Suprapubic skin (tissue), 4 donors: ENCODE results near the gene NUP153. TPM values are rescaled to one million over a fixed set of nuclear protein-coding genes. Genes with fewer than 3 reads are reported as not detected.
A peak's percentile ranks its signal among the peaks of the same experiment; 100 is the strongest.
"Not testable (repeated sequence)": the region's sequence is repeated elsewhere in the genome, so short reads cannot be mapped to it uniquely, and the experiment has no call there.

Experiments
- DNase-seq, 2 donors: peaks; one replicate each; pipeline ENCODE4 v3.0.0-alpha.2; 2019; ENCODE audit warnings: low spot score in 2 of 2
- H3K27ac ChIP-seq: fragments of 200-600 bp; sonication (generic); one replicate; pipeline ENCODE4 v1.5.1; 2019
- H3K27me3 ChIP-seq: fragments of 200-600 bp; sonication (generic); one replicate; pipeline ENCODE4 v1.5.1; 2019
- H3K36me3 ChIP-seq: fragments of 200-600 bp; sonication (generic); one replicate; pipeline ENCODE4 v1.5.1; 2019
- H3K4me1 ChIP-seq: fragments of 200-600 bp; sonication (generic); one replicate; pipeline ENCODE4 v1.5.1; 2019
- H3K4me3 ChIP-seq: fragments of 200-600 bp; sonication (generic); one replicate; pipeline ENCODE4 v1.5.1; 2019; ENCODE audit warnings: mild to moderate bottlenecking
- H3K9me3 ChIP-seq: fragments of 200-600 bp; sonication (generic); one replicate; pipeline ENCODE4 v1.5.1; 2019
- CTCF ChIP-seq, 2 donors: fragments of 200-600 bp in 1 of 2; fragments of 450-650 bp in 1 of 2; sonication (generic) in 1 of 2; IDR thresholded peaks; one replicate each; pipeline ENCODE4 v1.5.1; 2016 to 2019; ENCODE audit warnings: antibody characterized with exemption in 2 of 2, mild to moderate bottlenecking in 1 of 2, moderate library complexity in 1 of 2
- EP300 ChIP-seq: sonication (generic); formaldehyde crosslinking; IDR thresholded peaks from one replicate; pipeline ENCODE4 v1.6.1; 2017; ENCODE audit warnings: antibody characterized with exemption
- POLR2A ChIP-seq, 2 donors: fragments of 450-650 bp; IDR thresholded peaks; one replicate each; pipeline ENCODE4 v1.6.1; 2017; ENCODE audit warnings: antibody characterized with exemption in 2 of 2, mild to moderate bottlenecking in 2 of 2, moderate library complexity in 2 of 2
- POLR2AphosphoS5 ChIP-seq, 3 donors: sonication (generic); formaldehyde crosslinking; IDR thresholded peaks; one replicate each; pipeline ENCODE4 v1.6.1; 2017; ENCODE audit warnings: antibody characterized with exemption in 3 of 3
- WGBS: methylation state at CpG from one replicate; pipeline ENCODE4 v1.1.5; 2018; 5-methylcytosine and 5-hydroxymethylcytosine counted together
- total RNA-seq, 4 donors: library from RNA; depleted of rRNA; stranded (reverse); fragments of >200 nt; gene quantifications; one replicate each; pipeline ENCODE4 v1.1.0, GENCODE V29; 2016

Gene NUP153
- total RNA-seq, 4 donors from 2014 or later: 38.6 to 46.0 (median 42.5) TPM

GRCh38 chr6:17589406-17590096 lies 117.2 kb downstream of the NUP153 start:
- H3K4me3 ChIP-seq: no peak overlapping the region
- TF ChIP-seq POLR2AphosphoS5 (IDR thresholded peaks at IDR 0.05): no peak
- TF ChIP-seq EP300: no peak
- no peak for TF ChIP-seq POLR2A (IDR thresholded peaks at IDR 0.05)
- no peak for TF ChIP-seq CTCF (IDR thresholded peaks at IDR 0.05)
- H3K27ac ChIP-seq: no peak overlapping the region
- no peaks in the 10 kb centered on the region for H3K27me3 ChIP-seq
- 66% methylated on average over 5 of the region's 5 CpGs for WGBS
- H3K36me3 ChIP-seq: no peaks in the 10 kb centered on the region
- DNase-seq: no peak
- no peaks in the 10 kb centered on the region for H3K4me1 ChIP-seq
- H3K9me3 ChIP-seq: no peaks in the 10 kb centered on the region

DNA sequence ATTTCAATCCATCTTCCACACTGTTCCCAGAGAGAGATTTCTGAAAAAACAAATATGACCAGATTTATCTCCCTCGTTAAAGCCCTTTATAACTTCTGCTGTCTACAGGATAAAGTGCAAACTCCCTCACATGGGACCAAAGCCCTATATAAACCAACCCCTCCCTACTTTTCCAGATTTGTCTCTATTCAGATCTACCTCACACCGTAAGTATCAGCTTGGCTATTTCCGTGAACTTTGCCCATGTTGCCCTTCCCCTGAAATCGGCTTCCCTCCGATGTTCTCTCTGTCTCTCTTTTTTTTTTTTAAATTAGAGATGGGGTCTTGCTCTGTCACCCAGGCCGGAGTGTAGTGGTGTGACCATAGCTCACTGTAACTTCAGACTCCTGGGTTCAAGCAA lies 118.7 kb downstream of the NUP153 start:
- no peaks in the 10 kb centered on the region for H3K27me3 ChIP-seq
- H3K9me3 ChIP-seq: no peaks in the 10 kb centered on the region
- peaks cover 14% of the 10 kb centered on the region for H3K4me1 ChIP-seq
- DNase-seq: no peak
- H3K4me3 ChIP-seq: no peak overlapping the region
- TF ChIP-seq POLR2AphosphoS5 (IDR thresholded peaks at IDR 0.05): no peak
- TF ChIP-seq EP300: no peak
- no peak for TF ChIP-seq POLR2A (IDR thresholded peaks at IDR 0.05)
- no peak for TF ChIP-seq CTCF (IDR thresholded peaks at IDR 0.05)
- no peak overlapping the region for H3K27ac ChIP-seq
- no peaks in the 10 kb centered on the region for H3K36me3 ChIP-seq
- 94% methylated on average over 6 of the region's 6 CpGs for WGBS

GRCh38 chr6:17586623-17587022 lies 120.1 kb downstream of the NUP153 start:
- not testable (repeated sequence) for H3K27ac ChIP-seq, H3K9me3 ChIP-seq, H3K27me3 ChIP-seq, H3K36me3 ChIP-seq, DNase-seq, H3K4me3 ChIP-seq
- WGBS: 93% methylated on average over 13 of the region's 13 CpGs
- H3K4me1 ChIP-seq: peaks cover 14% of the 10 kb centered on the region

GRCh38 chr6:17585766-17586490 lies 120.8 kb downstream of the NUP153 start:
- WGBS: 76% methylated on average over 7 of the region's 7 CpGs
- TF ChIP-seq POLR2A (IDR thresholded peaks at IDR 0.05) (no peak), CTCF (IDR thresholded peaks at IDR 0.05) (no peak), POLR2AphosphoS5 (IDR thresholded peaks at IDR 0.05) (no peak), EP300 (no peak)
- Histone ChIP-seq H3K27ac (no peak overlapping the region), H3K9me3 (no peaks in the 10 kb centered on the region), H3K27me3 (no peaks in the 10 kb centered on the region), H3K4me1 (peaks cover 14% of the 10 kb centered on the region), H3K36me3 (no peaks in the 10 kb centered on the region), H3K4me3 (no peak overlapping the region)
- DNase-seq: no peak

DNA sequence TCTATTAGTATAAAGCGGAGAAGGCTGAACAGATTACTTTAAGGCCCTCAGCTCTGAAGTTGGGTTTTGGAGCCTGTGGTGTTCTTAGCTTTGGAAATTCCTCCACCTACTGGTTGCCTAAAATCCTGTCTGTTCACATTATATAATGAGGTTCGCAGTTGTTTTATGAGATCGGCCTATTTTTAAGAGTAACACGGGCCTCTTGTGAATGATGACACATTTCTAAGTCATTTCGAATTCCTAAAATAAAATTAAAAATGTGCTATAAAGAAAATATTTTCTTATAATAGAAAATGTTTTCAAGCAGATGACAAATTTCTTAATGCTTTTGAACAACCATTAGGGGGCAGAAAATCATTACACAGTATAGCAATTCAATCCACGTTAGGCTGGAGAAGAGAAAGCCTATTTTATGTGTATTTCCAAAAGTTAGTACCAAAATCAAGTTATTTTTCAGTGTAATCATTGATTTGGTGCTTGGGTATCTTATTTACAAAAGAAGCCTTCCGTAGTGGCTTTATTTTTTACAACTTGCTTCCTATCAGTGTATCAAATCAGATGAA lies 122.4 kb downstream of the NUP153 start:
- Histone ChIP-seq H3K36me3 (no peaks in the 10 kb centered on the region), H3K4me3 (no peak overlapping the region), H3K9me3 (no peaks in the 10 kb centered on the region), H3K4me1 (peaks cover 22% of the 10 kb centered on the region), H3K27ac (no peak overlapping the region), H3K27me3 (no peaks in the 10 kb centered on the region)
- TF ChIP-seq EP300 (no peak), CTCF (IDR thresholded peaks at IDR 0.05) (peak; percentile 29 to 68)
- 9% methylated on average over 7 of the region's 7 CpGs for WGBS
- DNase-seq: no peak
